NCI-H146 (cell line): ENCODE data around the gene MAML1.
A peak's percentile ranks its signal among the peaks of the same experiment; 100 is the strongest.
"Not testable (repeated sequence)": the region's sequence is repeated elsewhere in the genome, so short reads cannot be mapped to it uniquely, and the experiment has no call there.

Experiments
- DNase-seq: peaks from one replicate; lab custom pipeline; 2025; lab: John Stamatoyannopoulos, UW

MAML1 gene

DNA sequence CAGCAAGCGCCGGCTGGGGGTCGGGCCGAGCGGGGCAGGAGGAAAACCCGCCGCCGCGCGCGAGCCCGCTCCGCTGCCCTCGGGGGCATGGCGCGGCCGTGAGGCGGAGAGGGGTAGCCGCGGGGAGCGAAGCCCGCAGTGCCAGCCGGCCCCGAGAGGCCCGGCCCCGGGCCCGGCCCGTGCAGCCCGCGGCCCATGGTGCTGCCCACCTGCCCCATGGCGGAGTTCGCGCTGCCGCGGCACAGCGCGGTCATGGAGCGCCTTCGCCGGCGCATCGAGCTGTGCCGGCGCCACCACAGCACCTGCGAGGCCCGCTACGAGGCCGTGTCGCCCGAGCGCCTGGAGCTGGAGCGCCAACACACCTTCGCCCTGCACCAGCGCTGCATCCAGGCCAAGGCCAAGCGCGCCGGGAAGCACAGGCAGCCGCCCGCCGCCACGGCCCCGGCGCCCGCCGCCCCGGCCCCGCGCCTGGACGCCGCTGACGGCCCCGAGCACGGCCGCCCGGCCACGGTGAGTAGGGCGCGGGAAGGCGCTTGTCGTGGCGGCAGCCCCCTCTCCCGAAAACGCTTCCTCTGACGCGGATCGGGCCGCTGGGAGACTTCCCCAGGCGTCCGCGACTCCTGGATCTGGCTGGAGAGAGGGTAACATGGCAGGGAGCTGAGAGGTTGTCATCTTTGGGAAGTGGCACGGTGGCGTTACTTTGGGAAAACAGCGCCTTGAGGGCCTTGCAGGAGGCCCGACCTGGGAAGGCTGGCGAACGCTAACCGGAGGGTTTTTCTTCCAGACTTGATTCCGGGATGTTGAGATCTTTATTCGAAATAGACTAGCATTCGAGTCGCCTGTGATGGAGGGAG is 523 bp downstream of the MAML1 start:
- DNase-seq, result peak; percentile 49

DNA sequence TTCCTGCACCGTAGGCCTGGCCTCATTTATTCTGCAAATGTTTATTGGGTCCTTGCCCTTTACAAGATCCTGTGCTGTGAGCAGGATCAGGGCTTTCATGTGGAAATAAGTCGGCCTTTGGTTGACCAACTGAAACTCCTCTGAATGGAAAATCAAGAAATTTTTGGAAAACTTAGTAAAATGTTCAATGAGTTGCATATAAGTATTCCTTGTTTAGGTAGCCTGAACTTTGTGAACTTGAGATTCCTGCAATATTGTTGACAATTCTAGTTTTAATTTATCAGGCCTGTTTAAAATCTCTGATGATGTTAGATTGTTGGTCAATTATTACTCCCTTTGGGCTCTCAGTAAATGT is 1.1 kb downstream of the MAML1 start:
- DNase-seq, result no peak

GRCh38 chr5:179734536-179735164 is 2.0 kb downstream of the MAML1 start:
- no peak for DNase-seq

- DNase-seq, result no peak
Observed at GRCh38 chr5:179738742-179739141, 6.1 kb downstream of the MAML1 start.

DNA sequence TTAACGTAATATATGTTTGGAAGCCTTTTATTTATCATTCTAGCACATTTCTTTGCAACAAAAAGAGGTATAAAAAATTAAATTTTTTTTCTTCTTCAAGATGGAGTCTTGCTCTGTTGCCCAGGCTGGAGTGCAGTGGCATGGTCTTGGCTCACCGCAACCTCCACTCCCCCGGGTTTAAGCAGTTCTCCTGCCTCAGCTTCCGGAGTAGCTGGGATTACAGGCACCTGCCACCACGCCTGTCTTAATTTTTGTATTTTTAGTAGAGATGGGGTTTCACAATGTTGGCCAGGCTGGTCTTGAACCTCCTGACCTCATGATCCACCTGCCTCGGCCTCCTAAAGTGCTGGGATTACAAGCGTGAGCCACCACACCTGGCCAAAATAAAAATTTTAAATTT is 11.5 kb downstream of the MAML1 start:
- DNase-seq, result not testable (repeated sequence)

DNA sequence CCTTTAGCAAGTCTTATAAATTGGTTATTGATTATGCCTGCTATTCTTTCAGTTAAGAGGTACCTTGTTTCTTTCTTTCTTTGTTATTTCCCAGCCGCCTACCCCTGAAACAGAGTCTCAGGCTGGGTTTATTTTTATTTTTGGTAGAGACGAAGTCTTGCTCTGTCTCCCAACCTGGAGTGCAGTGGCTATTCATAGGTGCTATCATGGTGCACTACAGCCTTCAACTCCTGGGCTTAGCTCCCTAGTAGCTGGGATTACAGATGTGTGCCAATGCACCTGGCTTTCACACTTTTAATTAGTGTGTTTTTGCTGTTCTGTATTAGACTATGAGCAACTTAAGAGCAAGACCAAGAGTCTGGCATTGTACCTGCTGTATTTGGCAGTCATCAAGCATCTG is 14.2 kb downstream of the MAML1 start:
- no peak for DNase-seq

DNA sequence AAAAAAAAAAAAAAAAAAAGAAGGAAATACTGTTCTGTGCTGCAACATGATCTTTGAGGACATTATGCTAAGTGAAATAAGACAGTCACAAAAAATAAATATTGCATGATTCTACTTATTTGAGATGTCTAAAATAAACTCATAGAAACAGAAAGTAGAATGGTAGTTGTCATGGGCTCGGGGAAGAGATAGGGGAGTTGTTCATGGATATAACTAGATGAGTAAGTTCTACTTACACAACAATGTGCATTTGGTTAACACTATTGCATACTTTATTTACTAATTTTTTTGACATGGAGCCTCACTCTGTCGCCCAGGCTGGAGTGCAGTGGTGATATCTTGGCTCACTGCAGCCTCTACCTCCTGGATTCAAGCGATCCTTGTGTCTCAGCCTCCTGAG is 15.2 kb downstream of the MAML1 start:
- DNase-seq, result no peak

- DNase-seq, result no peak
Observed at GRCh38 chr5:179749857-179750508, 17.4 kb downstream of the MAML1 start.

GRCh38 chr5:179753971-179754370 is 21.3 kb downstream of the MAML1 start:
- DNase-seq, result no peak

DNA sequence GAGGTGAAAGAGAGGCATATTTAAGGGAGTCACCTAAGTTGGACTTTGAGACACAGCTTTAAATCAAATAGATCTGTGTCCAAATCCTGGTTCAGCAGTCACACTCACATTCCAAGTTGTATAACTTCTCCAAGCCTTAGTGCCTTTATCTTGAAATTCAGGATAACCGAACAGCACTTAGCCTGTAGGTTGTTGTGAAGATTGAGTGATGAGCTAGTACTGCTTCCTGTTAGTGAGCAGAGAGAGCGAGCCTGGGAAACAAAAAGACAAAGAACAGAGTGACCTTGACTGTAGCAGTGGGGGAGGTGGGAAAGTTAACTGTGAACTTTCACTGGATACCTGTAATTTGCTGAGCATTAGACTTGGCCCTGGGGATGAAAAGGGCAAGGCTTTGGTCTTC is 22.4 kb downstream of the MAML1 start:
- no peak for DNase-seq

GRCh38 chr5:179758955-179759354 is 26.3 kb downstream of the MAML1 start:
- no peak for DNase-seq

GRCh38 chr5:179759581-179760551 is 27.2 kb downstream of the MAML1 start:
- peak; percentile 56 for DNase-seq

DNA sequence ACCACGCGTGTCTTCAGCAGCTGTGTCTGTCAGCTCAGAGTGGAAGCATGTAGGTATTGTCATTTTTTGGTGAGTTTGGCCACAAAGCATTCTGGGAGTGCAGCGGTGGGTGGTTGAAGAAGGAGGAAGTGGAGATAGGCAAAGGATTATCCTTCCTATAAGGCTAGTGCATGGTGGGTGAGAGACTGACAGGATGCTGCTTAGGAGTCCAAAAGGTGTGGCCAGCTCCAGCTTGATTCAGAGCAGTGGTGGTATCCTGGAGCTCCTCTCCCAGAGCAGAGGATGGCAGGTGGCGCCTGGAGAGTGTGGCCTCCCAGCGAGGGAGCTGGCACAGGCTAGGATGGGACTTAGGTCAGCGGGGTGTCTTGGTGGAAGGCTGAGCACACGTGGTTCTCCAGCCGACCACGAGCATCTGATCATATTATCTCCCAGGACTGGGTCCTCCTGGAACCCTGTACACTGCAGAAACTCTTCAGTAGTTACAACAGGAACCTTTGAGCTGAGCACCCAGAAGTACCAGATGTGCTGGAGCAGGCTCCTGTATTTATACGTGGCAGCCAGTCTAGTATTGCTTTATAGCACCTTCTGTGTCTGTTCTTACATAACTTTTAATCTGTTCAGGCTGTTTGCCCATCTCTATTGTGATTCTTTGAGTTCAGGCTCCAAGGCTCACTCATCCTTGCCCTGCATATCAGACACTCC is 29.6 kb downstream of the MAML1 start:
- DNase-seq, result peak; percentile 6

DNA sequence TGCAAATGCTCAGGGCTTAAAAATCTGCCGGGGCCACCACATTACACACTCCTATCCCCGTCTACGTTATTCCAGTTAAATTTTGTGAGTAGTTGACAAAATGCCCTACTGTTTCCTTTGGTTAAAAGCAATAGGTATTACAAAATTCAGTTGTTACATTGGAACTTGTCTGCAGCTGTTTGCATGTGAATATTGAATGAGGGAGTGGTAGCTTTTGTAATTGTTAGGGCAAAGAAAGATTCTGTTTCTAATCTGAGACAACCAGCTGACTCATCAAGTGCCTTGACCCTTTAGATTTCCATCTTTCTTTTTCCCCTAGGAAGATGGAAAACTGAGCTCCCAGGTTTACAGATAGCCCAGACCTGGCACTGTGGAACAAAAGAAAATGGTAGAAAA is 30.2 kb downstream of the MAML1 start:
- no peak for DNase-seq

DNA sequence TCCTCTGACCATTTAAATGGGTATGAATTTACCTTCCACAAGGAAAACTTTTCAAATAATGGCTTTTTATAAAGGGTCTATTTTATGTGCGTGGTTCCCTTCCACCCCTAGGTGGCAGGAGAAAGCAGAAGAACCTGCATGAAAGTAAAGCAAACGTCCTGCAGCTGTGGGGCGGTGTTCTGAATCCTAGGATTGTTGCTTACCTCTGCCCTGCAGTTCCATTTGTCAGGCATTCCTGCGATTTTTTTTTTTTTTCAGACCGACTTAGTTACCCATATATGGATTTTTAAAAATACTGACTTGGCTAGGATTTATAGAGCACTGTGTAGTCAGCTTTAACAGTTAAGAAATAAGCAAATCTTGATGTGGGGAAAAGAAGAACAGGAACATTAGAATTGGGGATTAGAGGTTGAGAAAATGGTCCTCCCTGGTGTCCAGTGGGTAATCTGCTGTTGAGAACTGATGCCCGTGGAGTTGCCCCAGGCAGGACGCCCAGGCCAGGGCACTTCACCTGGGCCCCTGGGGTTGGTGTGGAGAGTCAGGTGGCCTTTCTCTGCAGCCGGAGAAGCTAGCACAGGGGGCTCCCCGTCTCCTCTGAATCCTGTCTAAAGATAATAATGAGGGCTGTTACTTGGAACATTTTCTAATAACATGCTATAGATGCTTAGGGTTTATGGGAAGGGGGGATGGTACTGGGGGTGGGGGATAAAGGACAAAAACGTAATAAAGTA is 30.8 kb downstream of the MAML1 start:
- DNase-seq, result peak; percentile 43

DNA sequence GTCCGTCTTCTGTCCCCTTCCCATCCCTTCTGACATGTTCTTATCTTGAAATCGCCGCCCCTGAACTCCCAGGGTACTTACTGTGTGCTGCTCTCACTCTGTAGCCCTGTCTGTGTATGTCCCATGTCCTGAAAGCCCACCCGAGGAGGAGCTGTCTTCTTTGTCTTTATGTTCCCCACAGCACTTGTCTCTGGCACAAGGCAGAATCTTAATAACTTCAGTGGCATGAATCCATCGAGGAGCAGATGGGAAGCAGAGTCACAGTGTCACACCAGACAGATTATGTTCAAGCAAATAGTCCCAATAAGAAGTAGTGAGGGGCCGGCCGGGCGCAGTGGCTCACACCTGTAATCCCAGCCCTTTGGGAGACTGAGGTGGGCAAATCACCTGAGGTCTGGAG is 31.4 kb downstream of the MAML1 start:
- DNase-seq, result no peak

DNA sequence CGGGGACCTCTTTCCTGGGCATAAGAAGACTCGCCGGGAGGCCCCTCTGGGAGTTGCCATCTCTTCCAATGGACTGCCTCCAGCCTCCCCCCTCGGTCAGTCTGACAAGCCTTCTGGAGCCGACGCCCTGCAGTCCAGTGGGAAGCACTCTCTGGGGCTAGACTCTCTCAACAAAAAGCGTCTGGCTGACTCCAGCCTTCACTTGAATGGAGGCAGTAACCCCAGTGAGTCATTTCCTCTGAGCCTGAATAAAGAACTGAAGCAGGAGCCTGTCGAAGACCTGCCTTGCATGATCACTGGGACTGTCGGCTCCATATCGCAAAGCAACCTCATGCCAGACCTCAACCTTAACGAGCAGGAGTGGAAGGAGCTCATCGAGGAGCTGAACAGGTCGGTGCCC is 32.8 kb downstream of the MAML1 start:
- DNase-seq, result no peak

- no peak for DNase-seq
Observed at GRCh38 chr5:179766021-179766725, 33.6 kb downstream of the MAML1 start.

DNA sequence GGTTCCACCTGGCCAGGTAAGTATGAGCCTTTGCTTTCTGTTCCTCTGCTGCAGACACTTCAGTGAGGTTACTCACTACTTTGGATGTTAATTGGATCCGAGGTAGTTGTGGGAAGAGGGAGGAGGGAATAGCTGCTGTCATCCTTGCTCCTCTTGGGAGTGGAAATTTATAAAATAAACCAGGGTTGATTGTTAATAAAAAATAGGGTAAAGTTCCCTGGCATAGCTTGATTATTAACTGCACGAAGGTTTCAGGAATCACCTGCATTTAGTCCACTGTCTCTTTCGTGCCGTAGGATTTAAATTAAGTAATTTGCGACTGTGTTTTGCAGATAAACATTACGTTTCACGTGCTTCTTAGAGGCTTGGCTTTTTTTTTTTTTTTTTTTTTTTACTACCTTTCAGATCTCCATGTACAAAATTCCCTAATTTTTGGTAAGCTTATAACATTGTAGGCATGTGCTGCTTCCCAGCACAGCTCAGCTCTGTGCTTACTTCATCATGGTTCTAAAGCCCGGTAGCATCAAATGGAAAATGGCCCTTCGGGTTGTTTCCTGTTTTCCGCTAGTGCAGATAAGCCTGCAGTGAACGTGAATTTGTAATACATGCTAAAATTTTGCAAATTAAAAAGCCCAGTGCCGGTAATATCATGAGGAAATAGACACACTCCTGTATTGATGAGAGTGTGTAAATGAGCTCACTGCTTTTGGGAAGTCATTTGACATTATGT is 34.3 kb downstream of the MAML1 start:
- no peak for DNase-seq
